WERI-Rb-1 (cell line): ENCODE measurements around the gene OSBP2.

Experiments used
- DNase-seq: peaks from one replicate; pipeline ENCODE4 v3.0.0-alpha.2; 2020
- H3K27ac ChIP-seq: fragments of 250-450 bp; sonication (Bioruptor Pico); 2 replicates; pipeline ENCODE4 v1.5.1; 2020; ENCODE audit warnings: mild to moderate bottlenecking, moderate library complexity
- H3K27me3 ChIP-seq: fragments of 250-450 bp; sonication (Bioruptor Pico); 2 replicates; pipeline ENCODE4 v1.5.1; 2021; ENCODE audit warnings: mild to moderate bottlenecking, low read depth, moderate library complexity; ENCODE audit not compliant: insufficient read depth, severe bottlenecking
- H3K36me3 ChIP-seq: fragments of 250-450 bp; sonication (Bioruptor Pico); 2 replicates; pipeline ENCODE4 v1.5.1; 2020; ENCODE audit warnings: mild to moderate bottlenecking, moderate library complexity
- H3K4me3 ChIP-seq: 2 replicates; pipeline ENCODE4 v1.5.1; 2011; ENCODE audit warnings: low read depth, mild to moderate bottlenecking, control low read depth, low read length
- H3K9me3 ChIP-seq: fragments of 250-450 bp; sonication (Bioruptor Pico); 2 replicates; pipeline ENCODE4 v1.5.1; 2021; ENCODE audit warnings: mild to moderate bottlenecking, moderate library complexity; ENCODE audit not compliant: severe bottlenecking
- CTCF ChIP-seq: IDR thresholded peaks from 2 replicates; pipeline ENCODE4 v1.5.1; 2011; ENCODE audit warnings: low read depth, mild to moderate bottlenecking, control low read depth, inconsistent platforms, low read length

The OSBP2 gene

DNA sequence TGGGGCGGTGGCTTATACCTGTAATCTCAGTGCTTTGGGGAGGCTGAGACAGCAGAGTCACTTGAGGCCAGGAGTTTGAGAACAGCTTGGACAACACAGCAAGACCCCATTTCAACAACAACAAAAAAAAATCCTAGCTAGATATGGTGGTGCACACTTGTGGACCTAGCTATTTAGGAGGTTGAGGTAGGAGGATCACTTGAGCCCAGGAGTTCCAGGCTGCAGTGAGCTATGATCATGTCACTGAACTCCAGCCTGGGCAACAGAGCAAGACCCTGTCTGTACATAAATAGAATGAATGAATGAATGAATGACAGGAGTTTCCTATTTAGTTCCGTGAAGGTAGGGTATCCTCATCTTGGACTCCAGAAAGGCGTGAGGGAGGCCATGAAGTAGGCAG lies 107.0 kb downstream of the OSBP2 start:
- no peak for DNase-seq
- no peaks in the 10 kb centered on the region for H3K9me3 ChIP-seq
- no peaks in the 10 kb centered on the region for H3K27me3 ChIP-seq
- no peak for TF ChIP-seq CTCF
- no peaks in the 10 kb centered on the region for H3K36me3 ChIP-seq
- no peak overlapping the region for H3K27ac ChIP-seq
- no peak overlapping the region for H3K4me3 ChIP-seq

- DNase-seq: peak; percentile 82
- TF ChIP-seq CTCF: peak; percentile 13; the same call in 1 of the 2 replicates
- Histone ChIP-seq H3K4me3 (peak overlapping the region; percentile 57), H3K27ac (peak overlapping the region; percentile 57), H3K27me3 (no peaks in the 10 kb centered on the region), H3K9me3 (no peaks in the 10 kb centered on the region), H3K36me3 (no peaks in the 10 kb centered on the region)
Observed at GRCh38 chr22:30802202-30803166, 107.8 kb downstream of the OSBP2 start.

GRCh38 chr22:30803679-30804078 lies 109.0 kb downstream of the OSBP2 start:
- Histone ChIP-seq H3K9me3 (no peaks in the 10 kb centered on the region), H3K27me3 (no peaks in the 10 kb centered on the region), H3K36me3 (no peaks in the 10 kb centered on the region), H3K27ac (peak overlapping the region; percentile 57; the same call in 1 of the 2 replicates), H3K4me3 (no peak overlapping the region)
- TF ChIP-seq CTCF: no peak
- DNase-seq: peak; percentile 17

DNA sequence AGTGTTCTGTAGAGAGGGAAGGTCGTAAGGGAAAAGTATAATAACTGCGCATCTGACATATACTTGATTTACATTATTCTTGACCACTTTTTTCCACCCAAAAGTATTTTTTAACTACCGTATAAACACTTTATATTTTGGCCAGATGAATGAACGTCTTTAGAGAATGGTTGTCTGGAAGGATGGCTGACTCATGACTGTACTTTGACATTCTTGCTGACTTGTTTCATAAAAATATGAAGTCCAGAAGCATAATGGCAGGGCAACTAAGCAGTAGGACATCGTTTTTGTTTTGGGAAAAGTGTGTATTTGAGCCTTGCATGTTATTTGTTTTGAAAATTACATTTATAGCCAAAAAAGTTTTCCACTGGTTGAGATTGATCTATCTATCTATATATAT lies 110.0 kb downstream of the OSBP2 start:
- Histone ChIP-seq H3K36me3 (no peaks in the 10 kb centered on the region), H3K27me3 (no peaks in the 10 kb centered on the region), H3K27ac (no peak overlapping the region), H3K4me3 (no peak overlapping the region), H3K9me3 (no peaks in the 10 kb centered on the region)
- no peak for DNase-seq
- no peak for TF ChIP-seq CTCF

GRCh38 chr22:30806391-30806861 lies 111.8 kb downstream of the OSBP2 start:
- Histone ChIP-seq H3K9me3 (no peaks in the 10 kb centered on the region), H3K36me3 (no peaks in the 10 kb centered on the region), H3K27ac (no peak overlapping the region), H3K27me3 (no peaks in the 10 kb centered on the region), H3K4me3 (no peak overlapping the region)
- DNase-seq: no peak
- no peak for TF ChIP-seq CTCF
